GM23338 (cell line): Measurements from ENCODE around the gene CXXC1. TPM values are rescaled to one million over a fixed set of nuclear protein-coding genes. Genes with fewer than 3 reads are reported as not detected.
"Not testable (repeated sequence)": the region's sequence is repeated elsewhere in the genome, so short reads cannot be mapped to it uniquely, and the experiment has no call there.

Source experiments
- ATAC-seq: fragments of 200-7000 bp; cut with Tn5 transposase; 3 replicates; pipeline ENCODE4 v1.9.1; 2020
- DNase-seq: peaks from one replicate; pipeline ENCODE4 v3.0.0-alpha.2; 2015; ENCODE audit warnings: low spot score
- H2AFZ ChIP-seq: fragments of 200-600 bp; sonication (generic); 2 replicates; pipeline ENCODE4 v1.8.0; 2016; ENCODE audit warnings: antibody characterized with exemption, mild to moderate bottlenecking, moderate library complexity
- H3F3A ChIP-seq: fragments of 200-600 bp; sonication (generic); replicated peaks from 2 replicates; pipeline ENCODE4 v1.8.0; 2017; ENCODE audit warnings: antibody characterized with exemption, mixed run types, low read depth
- H3K27ac ChIP-seq: fragments of 200-600 bp; sonication (generic); 2 replicates; pipeline ENCODE4 v1.6.1; 2016; ENCODE audit warnings: low read depth
- H3K27me3 ChIP-seq: fragments of 200-600 bp; sonication (generic); 2 replicates; pipeline ENCODE4 v1.8.0; 2016; ENCODE audit warnings: mild to moderate bottlenecking, mixed run types, moderate library complexity; ENCODE audit not compliant: insufficient read depth
- H3K36me3 ChIP-seq: fragments of 200-600 bp; sonication (generic); 2 replicates; pipeline ENCODE4 v1.8.0; 2016; ENCODE audit warnings: mild to moderate bottlenecking; ENCODE audit not compliant: insufficient read depth
- H3K4me1 ChIP-seq: fragments of 200-600 bp; sonication (generic); 2 replicates; pipeline ENCODE4 v1.8.0; 2016; ENCODE audit warnings: mild to moderate bottlenecking, moderate library complexity; ENCODE audit not compliant: insufficient read depth
- H3K4me2 ChIP-seq: fragments of 200-600 bp; sonication (generic); 2 replicates; pipeline ENCODE4 v1.7.1; 2017; ENCODE audit warnings: mixed run types
- H3K4me3 ChIP-seq: fragments of 200-600 bp; sonication (generic); 2 replicates; pipeline ENCODE4 v1.6.1; 2016; ENCODE audit warnings: mixed run types
- H3K79me2 ChIP-seq: fragments of 200-600 bp; sonication (generic); replicated peaks from 2 replicates; pipeline ENCODE4 v1.8.0; 2017; ENCODE audit warnings: mild to moderate bottlenecking; ENCODE audit not compliant: insufficient read depth
- H3K9me2 ChIP-seq: fragments of 200-600 bp; sonication (generic); 2 replicates; pipeline ENCODE4 v1.8.0; 2017; ENCODE audit not compliant: insufficient read depth
- H4K20me1 ChIP-seq: fragments of 200-600 bp; sonication (generic); replicated peaks from 2 replicates; pipeline ENCODE4 v1.8.0; 2017; ENCODE audit warnings: mild to moderate bottlenecking; ENCODE audit not compliant: insufficient read depth
- H3K27ac Mint-ChIP-seq: 2 replicates; pipeline ENCODE4 v1.8.0; 2020; ENCODE audit warnings: inconsistent platforms, mild to moderate bottlenecking, moderate library complexity, mixed read lengths
- H3K27me3 Mint-ChIP-seq: 3 replicates; pipeline ENCODE4 v1.8.0; 2022; ENCODE audit warnings: low read depth, mild to moderate bottlenecking, moderate library complexity, mixed read lengths, inconsistent platforms; ENCODE audit not compliant: insufficient read depth, poor library complexity
- H3K36me3 Mint-ChIP-seq: 3 replicates; pipeline ENCODE4 v1.8.0; 2021; ENCODE audit warnings: low read depth, mild to moderate bottlenecking, inconsistent platforms, moderate library complexity, mixed read lengths
- H3K4me1 Mint-ChIP-seq: 3 replicates; pipeline ENCODE4 v1.8.0; 2020; ENCODE audit warnings: mild to moderate bottlenecking, inconsistent platforms, mixed read lengths
- H3K4me3 Mint-ChIP-seq: 3 replicates; pipeline ENCODE4 v1.8.0; 2021; ENCODE audit warnings: moderate library complexity, mild to moderate bottlenecking, inconsistent platforms, mixed read lengths
- H3K9me3 Mint-ChIP-seq: 3 replicates; pipeline ENCODE4 v1.8.0; 2020; ENCODE audit warnings: moderate library complexity, mild to moderate bottlenecking, inconsistent platforms, mixed read lengths
- ETS1 ChIP-seq: IDR thresholded peaks from 2 replicates; pipeline ENCODE4 v1.6.1; 2016; ENCODE audit warnings: antibody characterized with exemption
- EZH2 ChIP-seq: fragments of 200-600 bp; sonication (generic); IDR thresholded peaks from one replicate; pipeline ENCODE4 v1.8.0; 2017; ENCODE audit warnings: antibody characterized with exemption, mild to moderate bottlenecking, low read depth; ENCODE audit not compliant: unreplicated experiment
- EZH2phosphoT487 ChIP-seq: fragments of 200-600 bp; sonication (generic); IDR thresholded peaks from one replicate; pipeline ENCODE4 v1.8.1; 2018; ENCODE audit warnings: antibody characterized with exemption; ENCODE audit not compliant: unreplicated experiment
- JUNB ChIP-seq: IDR thresholded peaks from one replicate; pipeline ENCODE4 v1.6.1; 2016; ENCODE audit warnings: antibody characterized with exemption; ENCODE audit not compliant: unreplicated experiment
- NANOG ChIP-seq: IDR thresholded peaks from 2 replicates; pipeline ENCODE4 v1.6.1; 2016; ENCODE audit warnings: antibody characterized with exemption, borderline replicate concordance
- POLR2AphosphoS5 ChIP-seq: IDR thresholded peaks from 2 replicates; pipeline ENCODE4 v1.6.1; 2016; ENCODE audit warnings: antibody characterized with exemption, low read depth
- STAT1 ChIP-seq: IDR thresholded peaks from one replicate; pipeline ENCODE4 v1.6.1; 2016; ENCODE audit warnings: antibody characterized with exemption; ENCODE audit not compliant: unreplicated experiment
- ZNF114 ChIP-seq: fragments of 250-450 bp; sonication (Bioruptor Pico); IDR thresholded peaks from 2 replicates; pipeline ENCODE4 v1.5.0; 2020; ENCODE audit warnings: mild to moderate bottlenecking, moderate library complexity
- ZNF331 ChIP-seq: fragments of 250-450 bp; sonication (Bioruptor Pico); IDR thresholded peaks from 2 replicates; pipeline ENCODE4 v1.5.0; 2020; ENCODE audit warnings: low read depth, mild to moderate bottlenecking, moderate library complexity
- polyA plus RNA-seq: library from polyadenylated mRNA; unstranded; fragments of >200 nt; fragmentation: Nextera tagmentation; extraction: Ambion mirVana; gene quantifications from 2 replicates; pipeline ENCODE4 v1.2.1, GENCODE V29; 2016
- total RNA-seq: library from RNA; depleted of rRNA; stranded (reverse); fragments of >200 nt; shearing (Covaris generic); gene quantifications from 2 replicates; pipeline ENCODE4 v1.2.3, GENCODE V29; 2014
- TF ChIP-seq, protein P1 (sequence below): IDR thresholded peaks from one replicate; pipeline ENCODE4 v1.6.1; 2018; ENCODE audit warnings: antibody characterized with exemption; ENCODE audit not compliant: unreplicated experiment
- TF ChIP-seq, protein P2 (sequence below): fragments of 250-450 bp; sonication (Bioruptor Pico); IDR thresholded peaks from 2 replicates; pipeline ENCODE4 v1.5.0; 2020; ENCODE audit warnings: mild to moderate bottlenecking, moderate library complexity

CXXC1 gene
- total and polyA plus RNA-seq, 2 experiments from 2014 or later: 59.0 to 74.3 TPM

DNA sequence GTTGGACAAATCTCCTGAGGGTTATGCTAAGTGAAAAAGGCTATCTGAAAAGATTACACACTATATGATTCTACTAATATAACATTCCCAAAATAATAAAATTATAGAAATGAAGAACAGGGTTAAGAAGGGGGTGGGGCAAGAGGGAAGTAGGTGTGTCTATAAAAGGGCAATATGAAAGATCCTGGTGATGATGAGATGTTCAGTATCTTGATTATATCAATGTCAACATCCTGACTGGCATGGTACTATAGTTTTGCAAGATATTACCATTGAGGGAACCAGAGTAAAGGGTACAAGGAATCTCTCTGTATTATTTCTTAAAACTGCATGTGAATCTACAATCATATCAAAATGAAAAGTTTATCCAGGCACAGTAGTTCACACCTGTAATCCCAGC lies 37.9 kb downstream of the CXXC1 start (continued):
- TF ChIP-seq NANOG: no peak
- TF ChIP-seq, protein P1, sequence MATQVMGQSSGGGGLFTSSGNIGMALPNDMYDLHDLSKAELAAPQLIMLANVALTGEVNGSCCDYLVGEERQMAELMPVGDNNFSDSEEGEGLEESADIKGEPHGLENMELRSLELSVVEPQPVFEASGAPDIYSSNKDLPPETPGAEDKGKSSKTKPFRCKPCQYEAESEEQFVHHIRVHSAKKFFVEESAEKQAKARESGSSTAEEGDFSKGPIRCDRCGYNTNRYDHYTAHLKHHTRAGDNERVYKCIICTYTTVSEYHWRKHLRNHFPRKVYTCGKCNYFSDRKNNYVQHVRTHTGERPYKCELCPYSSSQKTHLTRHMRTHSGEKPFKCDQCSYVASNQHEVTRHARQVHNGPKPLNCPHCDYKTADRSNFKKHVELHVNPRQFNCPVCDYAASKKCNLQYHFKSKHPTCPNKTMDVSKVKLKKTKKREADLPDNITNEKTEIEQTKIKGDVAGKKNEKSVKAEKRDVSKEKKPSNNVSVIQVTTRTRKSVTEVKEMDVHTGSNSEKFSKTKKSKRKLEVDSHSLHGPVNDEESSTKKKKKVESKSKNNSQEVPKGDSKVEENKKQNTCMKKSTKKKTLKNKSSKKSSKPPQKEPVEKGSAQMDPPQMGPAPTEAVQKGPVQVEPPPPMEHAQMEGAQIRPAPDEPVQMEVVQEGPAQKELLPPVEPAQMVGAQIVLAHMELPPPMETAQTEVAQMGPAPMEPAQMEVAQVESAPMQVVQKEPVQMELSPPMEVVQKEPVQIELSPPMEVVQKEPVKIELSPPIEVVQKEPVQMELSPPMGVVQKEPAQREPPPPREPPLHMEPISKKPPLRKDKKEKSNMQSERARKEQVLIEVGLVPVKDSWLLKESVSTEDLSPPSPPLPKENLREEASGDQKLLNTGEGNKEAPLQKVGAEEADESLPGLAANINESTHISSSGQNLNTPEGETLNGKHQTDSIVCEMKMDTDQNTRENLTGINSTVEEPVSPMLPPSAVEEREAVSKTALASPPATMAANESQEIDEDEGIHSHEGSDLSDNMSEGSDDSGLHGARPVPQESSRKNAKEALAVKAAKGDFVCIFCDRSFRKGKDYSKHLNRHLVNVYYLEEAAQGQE: no peak
- no peak for TF ChIP-seq JUNB
- no peak for TF ChIP-seq ZNF114 (CRISPR knock-in tag)

DNA sequence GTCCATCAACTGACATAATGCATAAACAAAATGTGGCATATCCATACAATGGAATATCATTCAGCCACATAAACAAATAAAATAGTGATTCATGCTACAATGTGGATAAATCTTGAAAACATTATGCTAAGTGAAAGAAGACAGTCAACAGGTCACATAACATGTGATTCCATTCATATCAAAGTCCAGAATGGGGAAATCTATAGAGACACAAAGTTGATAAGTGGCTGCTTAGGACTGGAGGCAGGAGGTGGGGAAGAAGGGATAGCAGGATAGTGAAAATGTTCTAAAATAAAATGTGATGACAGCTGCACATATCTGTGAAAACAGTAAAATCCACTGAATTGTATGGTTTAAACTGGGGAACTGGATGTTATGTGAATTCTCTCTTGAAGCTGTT lies 39.9 kb downstream of the CXXC1 start:
- no peak overlapping the region for H3K27ac Mint-ChIP-seq
- H3K4me1 Mint-ChIP-seq: peaks cover 16% of the 10 kb centered on the region
- H3K27me3 Mint-ChIP-seq: peaks cover 4% of the 10 kb centered on the region
- Histone ChIP-seq H3F3A (no peaks in the 10 kb centered on the region), H3K4me1 (peaks cover 8% of the 10 kb centered on the region), H3K4me2 (no peak overlapping the region), H4K20me1 (no peaks in the 10 kb centered on the region), H3K79me2 (no peaks in the 10 kb centered on the region), H3K9me2 (no peaks in the 10 kb centered on the region), H2AFZ (no peak overlapping the region), H3K4me3 (no peak overlapping the region), H3K27ac (no peak overlapping the region), H3K36me3 (no peaks in the 10 kb centered on the region), H3K27me3 (no peaks in the 10 kb centered on the region)
- no peak for DNase-seq
- H3K4me3 Mint-ChIP-seq: no peak overlapping the region
- H3K9me3 Mint-ChIP-seq: peaks cover 13% of the 10 kb centered on the region
- TF ChIP-seq STAT1: no peak
- TF ChIP-seq JUNB: no peak
- TF ChIP-seq, protein P2, sequence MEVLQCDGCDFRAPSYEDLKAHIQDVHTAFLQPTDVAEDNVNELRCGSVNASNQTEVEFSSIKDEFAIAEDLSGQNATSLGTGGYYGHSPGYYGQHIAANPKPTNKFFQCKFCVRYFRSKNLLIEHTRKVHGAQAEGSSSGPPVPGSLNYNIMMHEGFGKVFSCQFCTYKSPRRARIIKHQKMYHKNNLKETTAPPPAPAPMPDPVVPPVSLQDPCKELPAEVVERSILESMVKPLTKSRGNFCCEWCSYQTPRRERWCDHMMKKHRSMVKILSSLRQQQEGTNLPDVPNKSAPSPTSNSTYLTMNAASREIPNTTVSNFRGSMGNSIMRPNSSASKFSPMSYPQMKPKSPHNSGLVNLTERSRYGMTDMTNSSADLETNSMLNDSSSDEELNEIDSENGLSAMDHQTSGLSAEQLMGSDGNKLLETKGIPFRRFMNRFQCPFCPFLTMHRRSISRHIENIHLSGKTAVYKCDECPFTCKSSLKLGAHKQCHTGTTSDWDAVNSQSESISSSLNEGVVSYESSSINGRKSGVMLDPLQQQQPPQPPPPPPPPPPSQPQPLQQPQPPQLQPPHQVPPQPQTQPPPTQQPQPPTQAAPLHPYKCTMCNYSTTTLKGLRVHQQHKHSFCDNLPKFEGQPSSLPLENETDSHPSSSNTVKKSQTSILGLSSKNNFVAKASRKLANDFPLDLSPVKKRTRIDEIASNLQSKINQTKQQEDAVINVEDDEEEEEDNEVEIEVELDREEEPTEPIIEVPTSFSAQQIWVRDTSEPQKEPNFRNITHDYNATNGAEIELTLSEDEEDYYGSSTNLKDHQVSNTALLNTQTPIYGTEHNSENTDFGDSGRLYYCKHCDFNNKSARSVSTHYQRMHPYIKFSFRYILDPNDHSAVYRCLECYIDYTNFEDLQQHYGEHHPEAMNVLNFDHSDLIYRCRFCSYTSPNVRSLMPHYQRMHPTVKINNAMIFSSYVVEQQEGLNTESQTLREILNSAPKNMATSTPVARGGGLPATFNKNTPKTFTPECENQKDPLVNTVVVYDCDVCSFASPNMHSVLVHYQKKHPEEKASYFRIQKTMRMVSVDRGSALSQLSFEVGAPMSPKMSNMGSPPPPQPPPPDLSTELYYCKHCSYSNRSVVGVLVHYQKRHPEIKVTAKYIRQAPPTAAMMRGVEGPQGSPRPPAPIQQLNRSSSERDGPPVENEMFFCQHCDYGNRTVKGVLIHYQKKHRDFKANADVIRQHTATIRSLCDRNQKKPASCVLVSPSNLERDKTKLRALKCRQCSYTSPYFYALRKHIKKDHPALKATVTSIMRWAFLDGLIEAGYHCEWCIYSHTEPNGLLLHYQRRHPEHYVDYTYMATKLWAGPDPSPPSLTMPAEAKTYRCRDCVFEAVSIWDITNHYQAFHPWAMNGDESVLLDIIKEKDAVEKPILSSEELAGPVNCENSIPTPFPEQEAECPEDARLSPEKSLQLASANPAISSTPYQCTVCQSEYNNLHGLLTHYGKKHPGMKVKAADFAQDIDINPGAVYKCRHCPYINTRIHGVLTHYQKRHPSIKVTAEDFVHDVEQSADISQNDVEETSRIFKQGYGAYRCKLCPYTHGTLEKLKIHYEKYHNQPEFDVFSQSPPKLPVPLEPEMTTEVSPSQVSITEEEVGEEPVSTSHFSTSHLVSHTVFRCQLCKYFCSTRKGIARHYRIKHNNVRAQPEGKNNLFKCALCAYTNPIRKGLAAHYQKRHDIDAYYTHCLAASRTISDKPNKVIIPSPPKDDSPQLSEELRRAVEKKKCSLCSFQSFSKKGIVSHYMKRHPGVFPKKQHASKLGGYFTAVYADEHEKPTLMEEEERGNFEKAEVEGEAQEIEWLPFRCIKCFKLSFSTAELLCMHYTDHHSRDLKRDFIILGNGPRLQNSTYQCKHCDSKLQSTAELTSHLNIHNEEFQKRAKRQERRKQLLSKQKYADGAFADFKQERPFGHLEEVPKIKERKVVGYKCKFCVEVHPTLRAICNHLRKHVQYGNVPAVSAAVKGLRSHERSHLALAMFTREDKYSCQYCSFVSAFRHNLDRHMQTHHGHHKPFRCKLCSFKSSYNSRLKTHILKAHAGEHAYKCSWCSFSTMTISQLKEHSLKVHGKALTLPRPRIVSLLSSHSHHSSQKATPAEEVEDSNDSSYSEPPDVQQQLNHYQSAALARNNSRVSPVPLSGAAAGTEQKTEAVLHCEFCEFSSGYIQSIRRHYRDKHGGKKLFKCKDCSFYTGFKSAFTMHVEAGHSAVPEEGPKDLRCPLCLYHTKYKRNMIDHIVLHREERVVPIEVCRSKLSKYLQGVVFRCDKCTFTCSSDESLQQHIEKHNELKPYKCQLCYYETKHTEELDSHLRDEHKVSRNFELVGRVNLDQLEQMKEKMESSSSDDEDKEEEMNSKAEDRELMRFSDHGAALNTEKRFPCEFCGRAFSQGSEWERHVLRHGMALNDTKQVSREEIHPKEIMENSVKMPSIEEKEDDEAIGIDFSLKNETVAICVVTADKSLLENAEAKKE (CRISPR knock-in tag): no peak
- TF ChIP-seq ZNF114 (CRISPR knock-in tag): no peak
- no peak for TF ChIP-seq POLR2AphosphoS5
- TF ChIP-seq ZNF331 (CRISPR knock-in tag): no peak
- no peak for TF ChIP-seq ETS1
- TF ChIP-seq EZH2phosphoT487: no peak
- no peak for TF ChIP-seq EZH2
- peaks cover under 1% of the 10 kb centered on the region; the same call in 1 of the 3 replicates for H3K36me3 Mint-ChIP-seq
- no peak for ATAC-seq

GRCh38 chr18:50241768-50242167 lies 45.7 kb downstream of the CXXC1 start:
- not testable (repeated sequence) for H3K27me3 Mint-ChIP-seq, H3K9me2 ChIP-seq, H3K27ac Mint-ChIP-seq, DNase-seq, H3K4me1 ChIP-seq, H3K4me1 Mint-ChIP-seq, H3K79me2 ChIP-seq, ATAC-seq, H3K27me3 ChIP-seq, H3K4me3 ChIP-seq, H4K20me1 ChIP-seq, H3K27ac ChIP-seq, H2AFZ ChIP-seq, H3K4me2 ChIP-seq, H3K4me3 Mint-ChIP-seq, H3F3A ChIP-seq, H3K36me3 Mint-ChIP-seq, H3K36me3 ChIP-seq
- peaks cover 40% of the 10 kb centered on the region for H3K9me3 Mint-ChIP-seq
